Skeletal muscle tissue (tissue), 4 donors: ENCODE results near the gene B4GALT3. TPM values are rescaled to one million over a fixed set of nuclear protein-coding genes. Genes with fewer than 3 reads are reported as not detected.

ENCODE experiments used
- H3K27ac ChIP-seq: one replicate; pipeline ENCODE4 v1.7.0; 2013; ENCODE audit warnings: mild to moderate bottlenecking, low read depth, low read length, inconsistent platforms
- H3K27me3 ChIP-seq, 3 donors: one replicate each; pipeline ENCODE4 v1.7.0; 2013; ENCODE audit warnings: low read length in 3 of 3; ENCODE audit not compliant: control insufficient read depth in 3 of 3, insufficient read depth in 3 of 3
- H3K36me3 ChIP-seq, 3 donors: one replicate each; pipeline ENCODE4 v1.7.0; 2013; ENCODE audit warnings: low read length in 3 of 3; ENCODE audit not compliant: control insufficient read depth in 3 of 3, insufficient read depth in 3 of 3
- H3K4me1 ChIP-seq, 3 donors: one replicate each; pipeline ENCODE4 v1.7.0; 2013; ENCODE audit warnings: low read length in 3 of 3, mild to moderate bottlenecking in 3 of 3; ENCODE audit not compliant: control insufficient read depth in 3 of 3, insufficient read depth in 3 of 3
- H3K4me3 ChIP-seq, 3 donors: one replicate each; pipeline ENCODE4 v1.7.0; 2013; ENCODE audit warnings: low read length in 3 of 3
- H3K9ac ChIP-seq, 3 donors: one replicate each; pipeline ENCODE4 v1.7.0; 2013; ENCODE audit warnings: low read length in 3 of 3, mild to moderate bottlenecking in 3 of 3, moderate library complexity in 2 of 3, low read depth in 1 of 3
- H3K9me3 ChIP-seq, 3 donors: one replicate each; pipeline ENCODE4 v1.7.0; 2013; ENCODE audit warnings: low read length in 3 of 3; ENCODE audit not compliant: control insufficient read depth in 3 of 3
- total RNA-seq: library from RNA; depleted of rRNA; stranded (reverse); fragments of >200 nt; gene quantifications from one replicate; pipeline ENCODE4 v1.2.3, GENCODE V29; 2014
- donor health status: Osteomylitis.

B4GALT3 gene
- total RNA-seq, 1 donor from 2014 or later = 11.0 TPM

DNA sequence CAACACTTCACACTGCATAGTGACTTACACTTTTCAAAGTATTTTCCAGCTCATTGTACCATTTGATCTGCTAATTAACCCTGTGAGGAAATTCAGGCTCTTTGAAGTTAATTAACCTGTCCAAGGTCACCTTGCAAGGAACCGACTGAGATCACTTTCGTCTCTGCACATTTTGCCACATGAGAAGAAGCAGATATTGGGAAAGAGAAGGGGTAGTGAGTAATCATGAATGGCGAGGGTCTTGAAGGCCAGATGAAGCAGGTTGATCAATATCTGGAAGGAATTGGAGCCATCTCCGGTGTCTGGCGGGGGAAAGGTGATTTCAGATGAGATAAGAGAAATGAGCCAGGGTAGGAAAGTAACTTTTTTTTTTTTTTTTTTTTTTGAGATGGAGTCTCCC lies 42.7 kb upstream of the B4GALT3 start:
- Histone ChIP-seq H3K9ac (no peak overlapping the region), H3K9me3 (no peaks in the 10 kb centered on the region), H3K4me3 (no peak overlapping the region), H3K27ac (no peak overlapping the region), H3K4me1 (peaks cover 0 to 5% (median under 1%) of the 10 kb centered on the region in 3 donors), H3K27me3 (no peaks in the 10 kb centered on the region), H3K36me3 (peaks cover 0 to 3% (median 3%) of the 10 kb centered on the region in 3 donors)

DNA sequence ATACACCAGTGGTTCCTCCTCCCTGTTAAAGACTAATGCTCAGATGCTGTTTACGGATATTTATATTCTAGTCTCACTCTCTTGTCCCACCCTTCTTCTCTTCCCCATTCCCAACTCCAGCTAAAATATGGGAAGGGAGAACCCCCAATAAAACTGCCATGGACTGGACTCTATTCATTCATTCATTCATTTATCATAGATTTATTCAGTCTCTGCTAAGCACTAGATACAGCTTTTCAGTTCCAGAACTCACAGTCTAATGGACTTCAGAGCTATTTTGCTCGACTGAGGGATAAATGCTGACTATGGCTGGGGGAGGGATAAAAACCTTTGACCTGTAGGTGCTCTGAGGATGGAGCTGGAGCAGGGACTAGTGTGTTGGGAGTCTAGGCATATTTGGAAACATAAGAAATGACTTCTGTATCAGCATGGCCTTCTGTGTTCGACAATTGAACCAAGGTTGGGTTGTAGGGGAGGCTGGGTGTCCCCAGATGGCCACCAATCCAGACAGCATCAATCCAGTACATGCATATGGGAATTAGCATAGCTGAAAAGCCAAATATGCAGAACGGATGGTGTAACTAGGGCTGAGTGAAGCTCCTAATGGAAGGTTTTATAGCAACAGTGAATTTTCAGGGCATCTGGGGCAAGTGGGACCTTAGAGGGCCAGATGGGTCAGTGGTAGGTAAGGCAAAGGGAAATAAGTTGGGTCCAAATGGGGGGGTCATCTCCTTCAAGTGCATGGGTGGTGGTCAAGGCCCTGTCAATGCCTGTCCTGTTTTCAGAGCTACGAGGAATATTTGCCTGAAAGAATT lies 42.0 kb upstream of the B4GALT3 start:
- Histone ChIP-seq H3K9me3 (no peaks in the 10 kb centered on the region), H3K9ac (no peak overlapping the region), H3K4me3 (no peak overlapping the region), H3K27ac (no peak overlapping the region), H3K27me3 (no peaks in the 10 kb centered on the region), H3K4me1 (peaks cover 0 to 5% (median 0%) of the 10 kb centered on the region in 3 donors), H3K36me3 (peaks cover 3 to 8% (median 4%) of the 10 kb centered on the region in 3 donors)

DNA sequence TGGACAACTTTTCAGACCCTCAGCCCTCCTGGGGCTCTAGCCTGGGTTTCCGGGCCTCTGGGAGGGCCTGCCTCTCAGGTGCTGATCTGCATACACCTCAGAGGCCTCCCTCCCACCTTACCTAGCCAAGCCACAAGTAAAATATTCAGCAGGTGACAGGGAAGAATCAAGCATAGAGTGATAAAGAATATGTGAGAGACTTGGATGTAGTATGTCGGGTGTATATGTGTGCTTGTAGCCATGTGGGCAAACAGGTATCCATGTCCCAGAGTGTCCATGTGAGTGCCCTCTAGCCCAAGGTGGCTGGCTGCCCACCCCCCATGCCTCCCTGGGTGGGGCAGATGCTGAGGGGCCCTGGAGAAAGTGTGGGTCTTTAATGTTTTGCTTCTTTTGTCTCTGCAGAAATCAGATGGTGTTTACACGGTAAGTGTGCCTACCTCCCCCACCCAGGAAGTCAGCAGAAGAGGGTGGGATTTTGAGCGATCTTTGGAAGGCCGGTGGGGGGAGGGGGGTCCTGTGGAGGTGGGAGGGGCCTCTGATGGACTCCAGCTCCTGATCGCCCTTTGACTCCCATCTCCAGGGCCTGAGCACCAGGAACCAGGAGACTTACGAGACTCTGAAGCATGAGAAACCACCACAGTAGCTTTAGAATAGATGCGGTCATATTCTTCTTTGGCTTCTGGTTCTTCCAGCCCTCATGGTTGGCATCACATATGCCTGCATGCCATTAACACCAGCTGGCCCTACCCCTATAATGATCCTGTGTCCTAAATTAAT lies 41.2 kb upstream of the B4GALT3 start:
- Histone ChIP-seq H3K9me3 (no peaks in the 10 kb centered on the region), H3K4me3 (no peak overlapping the region), H3K4me1 (peaks cover 0 to 5% (median 0%) of the 10 kb centered on the region in 3 donors), H3K27ac (no peak overlapping the region), H3K36me3 (peaks cover 11 to 16% (median 12%) of the 10 kb centered on the region in 3 donors), H3K9ac (no peak overlapping the region), H3K27me3 (no peaks in the 10 kb centered on the region)

DNA sequence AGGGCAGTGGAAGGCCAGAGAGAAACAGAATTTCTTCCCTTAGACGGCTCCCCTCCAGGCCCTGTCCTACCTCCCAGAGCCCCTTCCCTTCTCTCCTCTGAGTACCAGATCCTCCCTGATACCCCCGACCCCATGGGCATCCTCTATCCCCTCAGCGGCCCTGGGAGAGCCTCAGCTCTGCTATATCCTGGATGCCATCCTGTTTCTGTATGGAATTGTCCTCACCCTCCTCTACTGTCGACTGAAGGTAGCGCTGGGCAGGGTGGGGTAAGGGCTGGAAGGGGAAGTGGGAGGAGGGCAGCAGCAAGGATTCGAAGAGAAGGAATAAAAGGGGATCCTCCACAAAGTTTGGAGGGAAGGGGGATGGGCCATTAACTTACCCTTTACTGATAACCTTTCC lies 40.5 kb upstream of the B4GALT3 start:
- H3K36me3 ChIP-seq = peaks cover 17 to 22% (median 19%) of the 10 kb centered on the region in 3 donors
- H3K4me3 ChIP-seq = no peak overlapping the region

DNA sequence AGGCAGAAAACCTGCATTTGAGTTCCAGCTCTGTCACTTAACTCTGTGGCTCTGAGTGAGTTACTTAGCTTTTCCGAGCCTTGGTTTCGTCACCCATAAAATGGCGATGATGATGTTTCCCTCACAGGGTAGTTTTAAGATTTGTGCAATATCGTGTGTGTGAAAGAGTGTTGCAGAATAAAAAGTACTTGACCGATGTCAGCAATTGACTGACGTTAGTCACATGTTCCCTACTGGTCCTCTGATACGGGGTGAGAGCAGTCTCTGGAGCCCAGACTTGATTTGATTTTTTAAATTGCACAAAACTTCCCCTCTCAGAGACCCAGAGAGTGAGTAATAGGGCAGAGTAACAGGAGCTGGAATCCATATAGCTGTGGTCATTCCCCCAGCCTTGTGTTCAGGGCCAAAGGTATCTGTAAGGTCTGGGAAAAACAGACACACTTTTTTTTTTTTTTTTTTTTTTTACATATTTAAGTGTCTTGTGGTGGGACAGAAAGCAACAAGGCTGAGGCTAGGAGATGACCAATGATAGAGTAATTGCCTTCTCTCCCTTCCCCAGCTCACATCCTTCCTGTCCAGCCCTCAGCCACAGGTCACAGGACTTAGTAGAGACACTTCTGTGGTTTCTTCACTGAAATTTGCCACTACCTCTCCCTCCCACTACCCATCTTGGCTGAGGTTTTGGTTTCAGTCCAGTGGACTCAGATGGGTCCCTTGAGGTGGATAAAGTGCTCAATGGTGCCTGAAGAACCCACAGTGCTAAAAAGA lies 39.8 kb upstream of the B4GALT3 start:
- Histone ChIP-seq H3K27ac (peak overlapping the region; percentile 65), H3K36me3 (peaks cover 24 to 29% (median 25%) of the 10 kb centered on the region in 3 donors), H3K4me1 (peaks cover 0 to 5% (median 0%) of the 10 kb centered on the region in 3 donors), H3K9me3 (no peaks in the 10 kb centered on the region), H3K27me3 (no peaks in the 10 kb centered on the region), H3K4me3 (peak overlapping the region in 2 of 3 donors; percentile 6 to 38), H3K9ac (peak overlapping the region in 1 of 3 donors; percentile 33)

More for the DNA sequence above, 40.5 kb upstream of the B4GALT3 start:
- Histone ChIP-seq H3K9me3 (no peaks in the 10 kb centered on the region), H3K9ac (peak overlapping the region in 1 of 3 donors; percentile 33), H3K4me1 (peaks cover 0 to 5% (median 0%) of the 10 kb centered on the region in 3 donors), H3K27ac (peak overlapping the region; percentile 65), H3K27me3 (no peaks in the 10 kb centered on the region)

DNA sequence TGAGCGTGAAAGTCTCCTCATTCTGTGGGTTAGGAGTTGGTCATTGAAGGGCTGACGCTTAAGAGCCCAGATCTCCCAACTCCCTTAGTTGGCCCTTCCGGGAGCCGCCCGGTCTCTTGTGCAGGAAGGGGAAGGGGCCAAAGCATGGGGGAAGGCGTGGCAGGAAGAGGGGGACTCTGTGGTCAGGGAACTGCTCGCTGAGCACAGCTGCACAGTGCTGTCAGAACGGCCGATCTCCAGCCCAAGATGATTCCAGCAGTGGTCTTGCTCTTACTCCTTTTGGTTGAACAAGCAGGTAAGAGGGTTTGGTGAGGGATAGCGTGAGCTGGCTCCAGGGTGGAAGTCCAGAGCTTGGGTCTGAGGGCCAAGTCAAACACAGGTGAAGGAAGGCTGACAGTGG lies 37.8 kb upstream of the B4GALT3 start, which contains the start of gene FCER1G:
TSS of gene FCER1G (plus strand) at position 220 of the 400 bp plus-strand sequence. CDS start at position 247, 27 bp downstream.
- Histone ChIP-seq H3K4me1 (peaks cover 0 to 5% (median 0%) of the 10 kb centered on the region in 3 donors), H3K27me3 (no peaks in the 10 kb centered on the region), H3K4me3 (peak within 1 kb of the TSS; percentile 22 to 35 (median 22)), H3K27ac (no peak within 1 kb of the TSS), H3K36me3 (peaks cover 40 to 49% (median 41%) of the 10 kb centered on the region in 3 donors), H3K9ac (no peak within 1 kb of the TSS), H3K9me3 (no peaks in the 10 kb centered on the region)

DNA sequence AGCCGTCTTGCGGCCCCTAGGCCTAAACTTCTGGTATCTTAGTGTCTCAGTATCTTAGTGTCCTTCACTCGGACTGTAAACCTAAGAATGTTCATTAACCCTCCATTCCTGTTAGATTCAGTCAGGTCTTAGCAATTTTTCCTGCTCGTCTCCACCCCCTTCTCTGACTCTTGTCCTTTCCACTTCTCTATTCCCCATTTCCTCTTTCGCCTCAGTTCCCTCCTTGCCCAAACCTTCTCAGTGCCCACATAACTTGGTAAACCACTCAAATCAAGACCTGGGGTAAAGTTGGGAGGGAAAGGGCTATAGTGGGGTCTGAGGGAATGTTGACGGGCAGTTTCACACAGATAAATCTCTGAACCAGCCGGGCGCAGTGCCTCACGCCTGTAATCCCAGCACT lies 37.1 kb upstream of the B4GALT3 start:
- peaks cover 44 to 55% (median 48%) of the 10 kb centered on the region in 3 donors for H3K36me3 ChIP-seq
- H3K9ac ChIP-seq = no peak overlapping the region
- H3K27me3 ChIP-seq = no peaks in the 10 kb centered on the region
- H3K4me1 ChIP-seq = peaks cover 0 to 10% (median 0%) of the 10 kb centered on the region in 3 donors
- H3K9me3 ChIP-seq = no peaks in the 10 kb centered on the region
- no peak overlapping the region for H3K4me3 ChIP-seq
- no peak overlapping the region for H3K27ac ChIP-seq

DNA sequence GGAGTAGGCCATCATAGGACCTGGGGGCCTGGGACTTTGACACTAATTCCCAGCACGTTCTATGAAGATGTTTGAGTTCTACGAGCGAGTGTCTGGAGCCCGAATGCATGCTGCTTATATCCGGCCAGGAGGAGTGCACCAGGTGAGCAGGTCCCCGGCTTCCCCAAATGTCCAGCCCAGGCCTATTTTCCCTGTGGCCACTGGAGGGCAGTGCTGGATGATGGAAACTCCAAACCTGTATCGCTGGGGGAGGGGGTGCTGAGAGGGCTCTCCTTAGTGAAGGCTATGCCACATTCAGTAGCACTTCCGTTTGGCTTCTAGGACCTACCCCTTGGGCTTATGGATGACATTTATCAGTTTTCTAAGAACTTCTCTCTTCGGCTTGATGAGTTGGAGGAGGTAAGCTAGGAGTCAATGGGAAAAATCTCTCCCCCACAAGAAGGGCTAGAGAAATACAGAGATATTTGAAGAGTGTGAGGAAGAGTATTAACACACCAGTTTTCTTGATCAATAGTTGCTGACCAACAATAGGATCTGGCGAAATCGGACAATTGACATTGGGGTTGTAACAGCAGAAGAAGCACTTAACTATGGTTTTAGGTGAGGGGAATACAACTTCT lies 32.6 kb upstream of the B4GALT3 start:
- peaks cover 59 to 78% (median 76%) of the 10 kb centered on the region in 3 donors for H3K36me3 ChIP-seq
- H3K9ac ChIP-seq = no peak overlapping the region
- no peak overlapping the region for H3K27ac ChIP-seq
- peaks cover 0 to 27% (median 13%) of the 10 kb centered on the region in 3 donors for H3K4me1 ChIP-seq
- H3K9me3 ChIP-seq = no peaks in the 10 kb centered on the region
- H3K27me3 ChIP-seq = no peaks in the 10 kb centered on the region
- H3K4me3 ChIP-seq = no peak overlapping the region

DNA sequence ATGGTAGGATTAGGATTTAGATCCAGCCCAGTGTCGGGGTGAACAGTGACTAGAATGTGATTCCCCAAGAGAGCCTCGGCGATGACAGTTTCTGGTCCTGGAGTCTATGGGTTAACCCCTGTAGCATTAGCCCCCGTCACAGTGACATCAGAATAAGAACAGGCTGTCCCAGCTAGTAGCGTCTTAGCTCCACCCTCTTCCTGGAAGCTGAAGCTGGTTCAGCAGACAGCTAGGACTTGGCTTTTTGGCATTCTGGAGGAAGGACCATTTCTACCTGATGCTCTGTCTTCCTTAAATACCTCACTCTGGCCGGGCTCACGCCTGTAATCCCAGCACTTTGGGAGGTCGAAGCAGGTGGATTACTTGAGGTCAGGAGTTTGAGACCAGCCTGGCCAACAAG lies 29.9 kb upstream of the B4GALT3 start:
- H3K27ac ChIP-seq = peak overlapping the region; percentile 56
- H3K36me3 ChIP-seq = peaks cover 47 to 69% (median 55%) of the 10 kb centered on the region in 3 donors
- H3K9ac ChIP-seq = no peak overlapping the region
- no peaks in the 10 kb centered on the region for H3K27me3 ChIP-seq
- H3K4me3 ChIP-seq = no peak overlapping the region
- peaks cover 15 to 46% (median 28%) of the 10 kb centered on the region in 3 donors for H3K4me1 ChIP-seq
- H3K9me3 ChIP-seq = no peaks in the 10 kb centered on the region
